ENCODE results near the gene ZMYND19.

GRCh38 chr9:137620581-137620980 is 30.3 kb upstream of the ZMYND19 start:
- TF ChIP-seq POLR2A (IDR thresholded peaks at IDR 0.05): no peak
- TF ChIP-seq CTCF (IDR thresholded peaks at IDR 0.05): no peak

Data from breast epithelium (tissue), 3 donors.